Measurements from ENCODE around the gene INPP4B. TPM values are rescaled to one million over a fixed set of nuclear protein-coding genes. Genes with fewer than 3 reads are reported as not detected.

The INPP4B gene
- 10 to 100 TPM; 10.0 to 14.1 TPM for total RNA-seq

DNA sequence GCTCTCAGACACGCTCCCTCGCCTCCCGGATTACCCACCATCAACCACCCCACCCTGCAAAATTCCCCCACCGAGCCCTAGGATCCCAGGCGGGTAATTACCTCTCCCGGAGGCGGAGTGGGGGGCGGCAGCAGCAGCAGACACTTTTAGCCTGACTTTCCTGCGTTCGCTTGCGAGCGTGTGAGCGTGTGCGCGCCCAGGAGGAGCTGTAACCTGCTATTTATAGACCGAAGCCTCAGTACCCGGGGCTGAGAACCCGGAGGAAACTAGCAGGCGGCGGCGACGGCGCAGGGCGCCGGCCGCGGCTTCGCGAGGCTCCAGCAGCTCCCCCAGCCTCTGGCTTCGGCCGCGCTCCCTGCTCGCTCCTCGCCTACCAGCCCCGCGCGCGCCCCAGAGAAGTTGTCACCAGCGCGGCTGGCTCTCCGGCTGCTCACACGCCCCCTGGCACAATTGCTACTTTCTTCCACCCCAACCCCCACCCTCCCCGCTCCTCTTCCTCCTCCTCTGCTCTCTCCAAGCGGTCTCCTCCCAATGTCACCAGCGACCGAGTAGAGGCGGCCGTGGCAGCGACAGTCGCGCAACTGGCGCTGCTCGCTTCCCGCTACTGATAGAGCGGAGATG lies at the start of gene INPP4B:
Gene INPP4B (minus strand): TSS at position 194 of the 621 bp plus-strand sequence.
- Histone ChIP-seq H3K36me3 (no peaks in the 10 kb centered on the region), H3K4me3 (peak within 1 kb of the TSS; percentile 60), H3K9ac (ENCODE audit: low read depth in 2 of 2, low read length in 2 of 2) (peak within 1 kb of the TSS; percentile 58 to 59), H3K9me3 (no peaks in the 10 kb centered on the region), H3K27me3 (no peaks in the 10 kb centered on the region), H3K4me1 (no peaks in the 10 kb centered on the region), H3K27ac (no peak within 1 kb of the TSS)
- peak; percentile 42 for DNase-seq
- intact Hi-C loops (cut with DNase I): loop anchor here (5.0 to 10.0 kb wide), 2 partner anchors 719 to 981 kb away; no protein-coding TSS in a partner anchor
- TF ChIP-seq, protein P1, sequence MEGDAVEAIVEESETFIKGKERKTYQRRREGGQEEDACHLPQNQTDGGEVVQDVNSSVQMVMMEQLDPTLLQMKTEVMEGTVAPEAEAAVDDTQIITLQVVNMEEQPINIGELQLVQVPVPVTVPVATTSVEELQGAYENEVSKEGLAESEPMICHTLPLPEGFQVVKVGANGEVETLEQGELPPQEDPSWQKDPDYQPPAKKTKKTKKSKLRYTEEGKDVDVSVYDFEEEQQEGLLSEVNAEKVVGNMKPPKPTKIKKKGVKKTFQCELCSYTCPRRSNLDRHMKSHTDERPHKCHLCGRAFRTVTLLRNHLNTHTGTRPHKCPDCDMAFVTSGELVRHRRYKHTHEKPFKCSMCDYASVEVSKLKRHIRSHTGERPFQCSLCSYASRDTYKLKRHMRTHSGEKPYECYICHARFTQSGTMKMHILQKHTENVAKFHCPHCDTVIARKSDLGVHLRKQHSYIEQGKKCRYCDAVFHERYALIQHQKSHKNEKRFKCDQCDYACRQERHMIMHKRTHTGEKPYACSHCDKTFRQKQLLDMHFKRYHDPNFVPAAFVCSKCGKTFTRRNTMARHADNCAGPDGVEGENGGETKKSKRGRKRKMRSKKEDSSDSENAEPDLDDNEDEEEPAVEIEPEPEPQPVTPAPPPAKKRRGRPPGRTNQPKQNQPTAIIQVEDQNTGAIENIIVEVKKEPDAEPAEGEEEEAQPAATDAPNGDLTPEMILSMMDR (IDR thresholded peaks at IDR 0.05): no peak

- intact Hi-C loops (cut with DNase I): no loop called here
- Histone ChIP-seq H3K27me3 (no peaks in the 10 kb centered on the region), H3K27ac (no peak overlapping the region), H3K4me3 (no peak overlapping the region), H3K4me1 (no peaks in the 10 kb centered on the region), H3K9me3 (no peaks in the 10 kb centered on the region), H3K36me3 (no peaks in the 10 kb centered on the region), H3K9ac (ENCODE audit: low read depth in 2 of 2, low read length in 2 of 2) (no peak overlapping the region)
- DNase-seq: no peak
- TF ChIP-seq, protein P1 (IDR thresholded peaks at IDR 0.05): no peak
Observed at GRCh38 chr4:142893012-142893411, 46.9 kb upstream of the INPP4B start.

DNA sequence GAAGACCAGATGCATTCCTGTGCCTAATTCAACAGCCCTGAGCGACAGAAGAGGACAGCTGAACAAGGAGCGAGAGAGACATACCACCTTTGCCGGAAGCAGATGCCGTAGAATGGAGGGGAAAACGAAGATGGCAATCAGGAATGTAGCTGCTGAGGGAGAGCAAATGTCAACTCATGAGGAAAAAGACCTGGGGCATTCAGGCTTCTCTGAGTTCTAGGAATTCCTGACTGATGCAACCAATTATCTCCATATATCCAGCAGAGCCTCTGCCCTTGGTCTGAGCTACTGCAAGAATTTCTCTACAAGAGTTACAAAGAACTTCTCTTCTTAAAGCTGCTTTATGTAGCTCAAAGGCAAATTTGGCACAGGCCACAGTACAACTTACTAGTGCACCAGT lies 40.5 kb upstream of the INPP4B start:
- TF ChIP-seq, protein P1 (IDR thresholded peaks at IDR 0.05): no peak
- H3K36me3 ChIP-seq: no peaks in the 10 kb centered on the region
- H3K9me3 ChIP-seq: no peaks in the 10 kb centered on the region
- H3K9ac ChIP-seq (ENCODE audit: low read depth in 2 of 2, low read length in 2 of 2): no peak overlapping the region
- no peaks in the 10 kb centered on the region for H3K4me1 ChIP-seq
- no peak overlapping the region for H3K4me3 ChIP-seq
- no peak overlapping the region for H3K27ac ChIP-seq
- DNase-seq: no peak
- intact Hi-C loops (cut with DNase I): no loop called here
- no peaks in the 10 kb centered on the region for H3K27me3 ChIP-seq

DNA sequence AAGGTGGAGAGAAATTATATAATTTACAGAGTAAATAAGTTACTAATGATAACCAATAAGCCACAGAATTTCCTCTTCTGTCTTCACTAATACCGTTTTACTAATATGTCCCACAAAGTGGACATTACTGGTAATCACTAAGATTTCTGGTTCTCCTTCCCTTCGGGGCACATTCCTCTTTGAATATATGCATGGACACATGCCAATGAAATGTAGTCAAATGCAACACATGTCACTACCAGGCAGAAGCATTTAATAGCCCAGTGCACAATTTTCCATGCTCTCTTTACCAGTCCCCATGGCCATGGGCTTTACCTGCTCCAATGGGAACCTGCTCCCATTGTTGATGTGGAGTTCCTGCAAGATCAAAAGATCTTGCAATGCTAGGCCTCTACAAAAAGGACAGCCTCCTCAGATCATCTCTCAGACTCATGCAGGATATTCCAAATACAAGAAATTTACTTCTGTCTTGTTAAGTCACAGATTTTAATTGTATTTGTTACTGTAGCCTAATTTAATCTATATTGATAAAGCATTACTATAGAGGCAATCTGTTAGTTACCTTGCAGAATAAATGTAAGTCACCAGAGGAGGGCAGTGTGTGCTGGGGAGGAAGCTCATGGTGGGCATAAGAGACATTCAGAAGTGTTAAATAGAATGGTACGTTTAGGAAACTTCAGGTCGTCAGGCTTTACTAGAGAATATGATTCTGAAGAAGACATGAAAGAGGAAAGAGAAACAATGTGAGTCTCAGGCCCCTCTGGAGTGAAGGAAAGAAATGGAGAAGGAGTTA lies 37.1 kb upstream of the INPP4B start:
- Histone ChIP-seq H3K9me3 (no peaks in the 10 kb centered on the region), H3K27me3 (no peaks in the 10 kb centered on the region), H3K4me3 (no peak overlapping the region), H3K27ac (no peak overlapping the region), H3K9ac (ENCODE audit: low read depth in 2 of 2, low read length in 2 of 2) (no peak overlapping the region), H3K4me1 (no peaks in the 10 kb centered on the region), H3K36me3 (no peaks in the 10 kb centered on the region)
- no peak for DNase-seq
- TF ChIP-seq, protein P1 (IDR thresholded peaks at IDR 0.05): peak; percentile 32
- intact Hi-C loops (cut with DNase I): no loop called here

GRCh38 chr4:142882159-142882558 lies 36.1 kb upstream of the INPP4B start:
- no peak for DNase-seq
- H3K36me3 ChIP-seq: no peaks in the 10 kb centered on the region
- no peaks in the 10 kb centered on the region for H3K4me1 ChIP-seq
- no peak overlapping the region for H3K4me3 ChIP-seq
- TF ChIP-seq, protein P1 (IDR thresholded peaks at IDR 0.05): no peak
- no peak overlapping the region for H3K27ac ChIP-seq
- intact Hi-C loops (cut with DNase I): no loop called here
- no peaks in the 10 kb centered on the region for H3K9me3 ChIP-seq
- H3K9ac ChIP-seq (ENCODE audit: low read depth in 2 of 2, low read length in 2 of 2): no peak overlapping the region
- H3K27me3 ChIP-seq: no peaks in the 10 kb centered on the region

Data from colonic mucosa (tissue), 4 donors.